NK-92 (cell line): ENCODE measurements around the gene BCOR.

ENCODE experiments used
- DNase-seq: peaks from one replicate; lab custom pipeline; 2025; ENCODE audit not compliant: unreplicated experiment; lab: John Stamatoyannopoulos, UW

Gene BCOR

GRCh38 chrX:40006106-40007017 lies 91.4 kb downstream of the BCOR start:
- no peak for DNase-seq

DNA sequence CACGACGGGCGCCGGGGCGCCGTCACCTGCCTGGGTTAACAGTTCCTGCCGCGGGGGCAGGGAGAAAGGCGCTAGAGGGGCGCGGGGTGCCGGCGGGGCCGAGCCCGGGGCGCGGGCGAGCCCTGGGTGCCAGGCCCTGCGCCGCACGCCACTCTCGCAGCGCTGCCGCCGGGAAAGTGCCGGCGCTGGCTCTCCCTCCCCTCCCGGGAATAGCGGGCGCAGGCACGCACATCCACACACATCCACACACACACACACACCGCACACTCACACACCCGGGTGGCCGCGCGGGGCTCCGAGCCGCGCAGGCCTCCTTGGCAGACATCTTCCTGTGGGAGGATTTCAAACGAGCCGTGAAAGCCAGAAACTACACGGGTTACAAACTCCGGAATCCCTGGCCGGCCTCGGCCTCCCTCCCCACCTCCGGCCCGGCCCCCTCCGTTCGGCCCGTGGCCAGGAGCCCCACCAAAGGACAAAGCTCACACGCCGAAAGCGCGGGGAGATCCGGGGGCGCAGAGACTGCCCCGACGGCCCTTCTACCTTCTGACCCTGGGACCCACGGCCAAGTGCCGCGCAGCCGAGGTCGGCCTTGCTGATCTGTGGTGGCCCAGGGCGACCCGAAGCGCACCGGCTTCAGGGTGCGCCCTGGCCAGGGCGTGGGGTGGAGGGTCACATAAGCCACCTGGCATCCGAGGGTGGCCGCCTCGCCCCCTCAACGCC lies 92.3 kb downstream of the BCOR start:
- DNase-seq = no peak

GRCh38 chrX:40004921-40005291 lies 92.9 kb downstream of the BCOR start:
- no peak for DNase-seq

DNA sequence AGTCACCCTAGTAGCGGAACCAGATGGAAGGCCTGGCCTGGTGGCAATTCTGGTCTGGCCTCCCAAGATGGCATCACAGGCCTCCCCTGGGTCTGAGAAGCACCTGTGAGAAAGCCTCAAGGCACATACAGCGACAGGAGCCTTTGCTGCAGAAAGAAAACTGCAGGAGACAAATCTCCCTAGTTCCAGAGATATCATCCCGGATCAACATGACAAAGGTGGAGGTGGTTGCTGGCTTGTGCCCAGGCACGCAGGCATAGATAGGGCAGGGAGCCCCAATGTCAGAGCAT lies 93.6 kb downstream of the BCOR start:
- DNase-seq = no peak

- no peak for DNase-seq
Observed at GRCh38 chrX:40003428-40004245, 94.1 kb downstream of the BCOR start.

- DNase-seq = no peak
Observed at GRCh38 chrX:40003071-40003427, 94.7 kb downstream of the BCOR start.
